Measurements from ENCODE around the gene AHNAK. TPM values are rescaled to one million over a fixed set of nuclear protein-coding genes. Genes with fewer than 3 reads are reported as not detected.

AHNAK gene
- total RNA-seq, 3 donors from 2014 or later = 473 to 1,283 (median 535) TPM

DNA sequence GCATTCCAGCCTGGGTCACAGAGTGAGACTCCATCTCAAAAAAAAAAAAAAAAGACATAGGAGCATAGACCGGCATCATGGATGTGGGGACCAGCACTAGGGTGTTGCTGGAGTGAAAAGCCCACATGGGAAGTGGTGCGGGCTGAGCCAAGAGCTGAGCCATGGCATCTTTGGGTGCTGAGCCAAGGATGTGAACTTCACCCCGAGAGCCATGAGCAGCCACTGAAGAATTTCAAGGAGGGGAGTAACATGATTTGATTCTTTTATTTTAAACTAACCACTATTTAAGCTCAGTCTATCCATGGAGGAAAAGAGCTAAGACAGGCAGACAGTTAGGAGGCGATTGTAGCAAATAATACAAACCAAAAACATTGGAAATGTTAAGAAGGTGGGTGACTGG lies 57.4 kb downstream of the AHNAK start:
- Histone ChIP-seq H3K9me3 (no peaks in the 10 kb centered on the region), H3K36me3 (ENCODE audit: low read depth) (no peaks in the 10 kb centered on the region), H3K4me1 (ENCODE audit: low read depth) (no peaks in the 10 kb centered on the region), H3K4me3 (no peak overlapping the region)
- TF ChIP-seq, protein P1, sequence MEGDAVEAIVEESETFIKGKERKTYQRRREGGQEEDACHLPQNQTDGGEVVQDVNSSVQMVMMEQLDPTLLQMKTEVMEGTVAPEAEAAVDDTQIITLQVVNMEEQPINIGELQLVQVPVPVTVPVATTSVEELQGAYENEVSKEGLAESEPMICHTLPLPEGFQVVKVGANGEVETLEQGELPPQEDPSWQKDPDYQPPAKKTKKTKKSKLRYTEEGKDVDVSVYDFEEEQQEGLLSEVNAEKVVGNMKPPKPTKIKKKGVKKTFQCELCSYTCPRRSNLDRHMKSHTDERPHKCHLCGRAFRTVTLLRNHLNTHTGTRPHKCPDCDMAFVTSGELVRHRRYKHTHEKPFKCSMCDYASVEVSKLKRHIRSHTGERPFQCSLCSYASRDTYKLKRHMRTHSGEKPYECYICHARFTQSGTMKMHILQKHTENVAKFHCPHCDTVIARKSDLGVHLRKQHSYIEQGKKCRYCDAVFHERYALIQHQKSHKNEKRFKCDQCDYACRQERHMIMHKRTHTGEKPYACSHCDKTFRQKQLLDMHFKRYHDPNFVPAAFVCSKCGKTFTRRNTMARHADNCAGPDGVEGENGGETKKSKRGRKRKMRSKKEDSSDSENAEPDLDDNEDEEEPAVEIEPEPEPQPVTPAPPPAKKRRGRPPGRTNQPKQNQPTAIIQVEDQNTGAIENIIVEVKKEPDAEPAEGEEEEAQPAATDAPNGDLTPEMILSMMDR (IDR thresholded peaks at IDR 0.05) = no peak
- DNase-seq (no peak), ATAC-seq (no peak)
- intact Hi-C loops (cut with DNase I, micrococcal nuclease) = no loop called here

DNA sequence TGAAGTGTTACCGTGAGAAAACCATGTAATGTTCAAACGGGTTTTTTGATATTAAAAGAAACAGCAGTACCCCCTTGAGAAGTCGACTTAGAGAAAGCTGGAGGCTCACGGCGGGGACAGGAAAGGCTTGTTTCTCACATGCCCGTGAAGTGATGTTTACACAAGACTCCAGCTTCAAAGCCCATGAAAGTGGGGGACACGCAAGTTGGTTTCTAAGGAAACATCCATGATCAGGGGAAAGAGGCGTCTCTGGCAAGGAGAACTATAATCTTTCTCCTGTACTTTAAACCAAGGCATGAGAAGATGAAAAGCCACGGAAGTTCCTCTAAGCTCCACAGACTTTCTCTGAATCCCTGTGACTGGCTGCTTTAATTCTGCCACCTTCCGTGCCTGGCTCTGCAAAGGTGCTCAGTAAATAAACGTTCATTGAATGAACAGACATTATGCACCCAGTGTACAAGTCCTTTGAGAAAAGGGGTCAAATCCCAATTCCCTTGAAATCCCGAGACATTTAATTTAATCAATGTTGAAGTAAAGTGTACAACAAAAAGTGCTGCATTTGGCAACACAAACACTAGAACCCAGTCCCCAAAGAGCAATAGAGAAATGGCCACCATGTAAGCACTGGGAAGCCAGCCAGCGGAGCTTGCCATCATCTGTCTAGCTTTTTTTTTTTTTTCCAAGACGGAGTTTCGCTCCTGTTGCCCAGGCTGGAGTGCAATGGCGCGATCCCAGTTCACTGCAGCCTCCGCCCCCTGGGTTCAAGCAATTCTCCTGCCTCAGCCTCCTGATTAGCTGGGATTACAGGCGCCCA lies 58.7 kb downstream of the AHNAK start:
- intact Hi-C loops (cut with DNase I, micrococcal nuclease) = no loop called here
- Histone ChIP-seq H3K4me3 (no peak overlapping the region), H3K9me3 (no peaks in the 10 kb centered on the region), H3K36me3 (ENCODE audit: low read depth) (no peaks in the 10 kb centered on the region), H3K4me1 (ENCODE audit: low read depth) (no peaks in the 10 kb centered on the region)
- TF ChIP-seq, protein P1 (IDR thresholded peaks at IDR 0.05) = no peak
- DNase-seq (no peak), ATAC-seq (no peak)

DNA sequence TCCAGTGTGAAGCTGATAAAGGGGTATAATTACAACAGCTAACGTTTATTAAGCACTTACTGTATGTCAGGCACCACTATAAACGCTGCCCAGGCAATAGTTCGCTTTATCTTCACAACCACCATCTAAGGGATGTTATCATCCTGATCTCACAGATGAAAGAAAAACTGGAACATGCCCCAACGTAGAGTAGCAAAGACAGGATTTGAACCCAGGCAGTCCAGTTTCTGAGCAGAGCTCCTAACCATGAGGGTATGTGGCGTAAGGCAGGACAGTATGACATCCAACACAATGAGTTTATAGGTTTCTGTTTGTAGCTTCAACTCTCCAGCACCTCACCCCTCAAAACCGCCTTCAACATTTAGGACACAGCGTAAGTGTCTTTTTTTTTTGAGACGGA lies 59.5 kb downstream of the AHNAK start:
- TF ChIP-seq, protein P1 (IDR thresholded peaks at IDR 0.05) = no peak
- DNase-seq = no peak
- intact Hi-C loops (cut with DNase I, micrococcal nuclease) = no loop called here
- Histone ChIP-seq H3K4me1 (ENCODE audit: low read depth) (no peaks in the 10 kb centered on the region), H3K4me3 (no peak overlapping the region), H3K9me3 (no peaks in the 10 kb centered on the region), H3K36me3 (ENCODE audit: low read depth) (no peaks in the 10 kb centered on the region)
- ATAC-seq = no peak

DNA sequence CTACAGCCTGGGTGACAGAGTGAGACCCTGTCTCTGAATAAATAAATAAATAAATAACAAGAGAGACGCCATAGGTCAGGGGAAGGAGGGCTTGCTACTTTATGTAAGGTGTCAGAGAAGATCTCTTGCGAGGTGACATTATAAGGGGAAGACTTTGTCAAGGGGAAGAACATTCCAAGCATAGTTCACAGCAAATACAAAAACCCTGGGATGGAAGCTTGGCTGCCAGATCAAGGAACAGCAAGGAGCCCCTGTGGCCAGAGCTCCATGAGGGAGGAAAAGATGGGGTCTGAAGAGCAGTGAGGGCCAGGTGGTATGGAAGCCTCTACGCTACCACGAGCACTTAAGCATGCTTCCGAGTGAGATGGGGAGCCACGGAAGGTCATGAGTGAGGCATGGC lies 62.3 kb downstream of the AHNAK start:
- H3K9me3 ChIP-seq = no peaks in the 10 kb centered on the region
- H3K4me3 ChIP-seq = no peak overlapping the region
- no peak for DNase-seq
- intact Hi-C loops (cut with DNase I, micrococcal nuclease) = no loop called here
- TF ChIP-seq, protein P1 (IDR thresholded peaks at IDR 0.05) = no peak
- no peaks in the 10 kb centered on the region for H3K36me3 ChIP-seq (ENCODE audit: low read depth)
- H3K4me1 ChIP-seq (ENCODE audit: low read depth) = no peaks in the 10 kb centered on the region
- no peak for ATAC-seq

DNA sequence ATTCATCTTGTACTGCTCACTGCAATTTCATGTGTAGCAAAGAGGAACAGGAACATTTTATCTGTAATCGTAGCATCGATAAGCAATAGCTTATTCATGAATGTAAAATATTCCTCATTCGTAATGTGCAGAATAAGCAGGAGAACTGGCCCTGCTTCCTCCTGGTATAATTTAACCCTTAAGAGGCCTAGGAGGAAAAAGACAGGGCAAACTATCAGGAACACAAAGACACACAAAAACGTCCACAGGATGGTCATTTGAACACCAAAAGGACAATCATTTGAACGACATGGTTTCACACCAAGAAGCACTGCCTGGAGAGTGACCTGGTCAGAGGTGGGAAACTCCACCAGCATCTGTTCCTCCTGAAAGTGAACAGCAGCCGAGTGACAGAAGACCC lies 63.9 kb downstream of the AHNAK start:
- no peaks in the 10 kb centered on the region for H3K36me3 ChIP-seq (ENCODE audit: low read depth)
- H3K4me3 ChIP-seq = no peak overlapping the region
- no peaks in the 10 kb centered on the region for H3K4me1 ChIP-seq (ENCODE audit: low read depth)
- no peaks in the 10 kb centered on the region for H3K9me3 ChIP-seq
- DNase-seq (no peak), ATAC-seq (no peak)
- TF ChIP-seq, protein P1 (IDR thresholded peaks at IDR 0.05) = no peak
- intact Hi-C loops (cut with DNase I, micrococcal nuclease) = no loop called here

Measured in mucosa of descending colon (tissue), 3 donors.